GM12872 (cell line): ENCODE data around the gene SPACA4.
A peak's percentile ranks its signal among the peaks of the same experiment; 100 is the strongest.

Experiments
- CTCF ChIP-seq: IDR thresholded peaks from 3 replicates; pipeline ENCODE4 v1.5.1; 2011; ENCODE audit warnings: low read depth, mild to moderate bottlenecking, low read length, moderate library complexity; ENCODE audit not compliant: insufficient read depth

SPACA4 gene

GRCh38 chr19:48600679-48601417 is 5.7 kb upstream of the SPACA4 start:
- TF ChIP-seq CTCF = no peak

- TF ChIP-seq CTCF = no peak
These were observed 3.5 kb upstream of the SPACA4 start for GRCh38 chr19:48603001-48603400.

- TF ChIP-seq CTCF = no peak
These were observed 3.1 kb upstream of the SPACA4 start for GRCh38 chr19:48603449-48603848.

GRCh38 chr19:48603850-48604249 is 2.7 kb upstream of the SPACA4 start:
- TF ChIP-seq CTCF = no peak

GRCh38 chr19:48607359-48607755 is 815 bp downstream of the SPACA4 start:
- TF ChIP-seq CTCF = no peak

- peak; percentile 90 for TF ChIP-seq CTCF
These were observed 2.3 kb downstream of the SPACA4 start for GRCh38 chr19:48608798-48609263.

GRCh38 chr19:48609571-48610108 is 3.1 kb downstream of the SPACA4 start:
- TF ChIP-seq CTCF = no peak
